ENCODE results near the gene HTRA2. TPM values are rescaled to one million over a fixed set of nuclear protein-coding genes. Genes with fewer than 3 reads are reported as not detected.

The HTRA2 gene
- polyA plus RNA-seq, 6 donors from 2014 or later: 33.0 to 52.0 (median 44.7) TPM

DNA sequence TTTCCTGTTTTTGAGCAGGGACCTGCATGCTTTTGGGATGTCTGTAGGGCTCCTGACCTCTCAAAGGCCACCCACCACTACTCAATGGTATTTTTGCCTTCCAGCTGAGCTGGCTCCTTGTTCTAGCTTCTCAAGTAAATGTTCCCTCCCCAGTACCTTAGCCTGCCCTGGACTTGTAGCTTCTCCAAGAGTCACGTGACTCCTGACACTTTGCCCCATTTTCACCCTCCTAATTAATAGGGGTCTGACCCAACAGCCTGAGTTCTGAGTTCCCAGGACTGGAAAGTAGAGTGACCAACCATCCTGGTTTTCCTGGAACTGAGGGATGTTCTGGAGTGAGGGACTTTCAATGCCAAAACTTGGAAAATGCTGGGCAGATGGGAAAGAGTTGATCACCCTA, 34.3 kb upstream of the HTRA2 start:
- Mint-ChIP-seq H3K9me3 (no peaks in the 10 kb centered on the region), H3K27ac (no peak overlapping the region), H3K36me3 (peaks cover 14 to 32% of the 10 kb centered on the region in 2 donors), H3K27me3 (peaks cover 21 to 32% (median 29%) of the 10 kb centered on the region in 3 donors), H3K4me3 (no peak overlapping the region), H3K4me1 (peaks cover 21 to 30% (median 25%) of the 10 kb centered on the region in 3 donors)
- no peak for ATAC-seq (ENCODE audit: low read depth in 2 of 2)
- no peak for DNase-seq

DNA sequence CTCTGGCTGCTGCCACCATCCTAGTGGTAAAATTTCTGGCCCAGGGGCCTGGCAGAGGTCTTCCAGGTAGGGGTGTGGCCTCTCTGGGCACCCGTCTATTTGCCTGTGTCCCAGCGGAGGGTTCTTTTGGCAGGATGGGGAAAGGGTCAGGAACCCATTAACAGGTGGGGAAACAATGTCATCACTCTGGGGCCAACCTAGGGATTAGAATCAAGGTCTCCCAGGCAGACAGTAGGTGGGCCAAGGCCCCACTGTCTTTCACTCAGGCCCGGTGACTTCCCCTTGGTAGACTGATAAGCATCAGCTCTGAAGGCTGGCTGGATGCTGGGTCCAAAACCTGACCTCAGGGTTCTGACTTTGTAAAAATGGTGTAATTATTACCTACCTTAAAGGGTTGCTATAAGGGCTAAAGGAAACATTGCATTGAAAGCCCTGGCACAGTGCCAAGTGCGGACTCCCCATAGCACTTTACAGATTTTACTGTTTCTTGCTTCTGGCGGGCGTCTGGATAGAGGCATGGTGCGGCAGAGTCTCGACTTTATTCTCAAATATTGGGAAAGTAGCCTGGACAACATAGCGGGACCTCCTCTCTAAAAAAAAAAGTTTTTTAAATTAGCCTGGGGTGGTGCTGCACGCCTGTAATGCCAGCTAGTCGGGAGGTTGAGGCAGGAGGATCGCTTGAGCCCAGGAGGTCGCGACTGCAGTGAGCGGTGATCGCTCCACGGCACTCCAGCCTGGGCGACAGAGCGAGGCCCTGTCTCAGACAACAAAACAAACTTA, 32.5 kb upstream of the HTRA2 start:
- H3K27ac Mint-ChIP-seq: no peak overlapping the region
- peaks cover 22 to 40% (median 33%) of the 10 kb centered on the region in 3 donors for H3K4me1 Mint-ChIP-seq
- no peak for ATAC-seq (ENCODE audit: low read depth in 2 of 2)

DNA sequence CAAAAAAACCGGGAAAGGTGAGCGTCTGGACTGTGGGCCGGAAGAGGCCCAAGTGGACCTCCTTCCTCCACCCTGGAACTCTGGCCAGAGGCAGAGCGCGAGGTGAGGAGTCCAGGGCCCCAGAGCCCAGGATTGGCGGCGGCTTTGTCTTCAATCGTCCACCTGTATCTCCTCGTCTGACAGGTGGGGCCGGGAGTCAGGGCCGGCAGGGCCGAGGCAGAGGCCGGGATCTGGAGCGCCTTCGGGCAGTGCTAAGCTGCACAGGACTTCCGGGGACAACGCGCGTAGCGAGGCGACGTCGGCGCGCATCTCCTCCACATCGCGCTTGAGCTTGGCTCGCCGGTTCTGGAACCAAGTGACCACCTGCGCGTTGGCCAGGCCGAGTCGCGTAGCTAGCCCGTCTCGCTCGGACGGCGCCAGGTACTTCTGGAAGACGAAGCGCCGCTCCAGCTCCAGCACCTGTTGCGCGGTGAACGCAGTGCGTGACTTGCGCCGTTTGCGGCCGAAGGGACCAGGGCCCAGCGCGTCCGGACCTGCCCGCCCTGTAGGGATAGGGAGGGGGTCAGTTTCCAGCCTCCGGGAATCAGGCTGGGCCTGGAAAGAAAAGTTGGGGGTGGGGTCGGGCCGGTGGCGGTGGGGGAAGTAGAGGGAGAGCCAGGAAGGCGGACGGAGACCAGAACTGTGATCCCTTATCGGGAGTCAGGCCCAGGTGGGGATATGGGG, 31.8 kb upstream of the HTRA2 start:
- H3K4me3 Mint-ChIP-seq: peak overlapping the region; percentile 71 to 94 (median 86)
- ATAC-seq (ENCODE audit: low read depth in 2 of 2) (no peak), DNase-seq (no peak)
- H3K27ac Mint-ChIP-seq: peak overlapping the region in 1 of 6 donors; percentile 4
- peaks cover 10 to 13% of the 10 kb centered on the region in 2 donors for H3K36me3 Mint-ChIP-seq
- no peaks in the 10 kb centered on the region for H3K9me3 Mint-ChIP-seq
- H3K4me1 Mint-ChIP-seq: peaks cover 24 to 48% (median 40%) of the 10 kb centered on the region in 3 donors
- peaks cover 38 to 57% (median 48%) of the 10 kb centered on the region in 3 donors for H3K27me3 Mint-ChIP-seq

More for the DNA sequence above, 32.5 kb upstream of the HTRA2 start:
- Mint-ChIP-seq H3K4me3 (peak overlapping the region; percentile 47 to 94 (median 82)), H3K36me3 (peaks cover 13 to 19% of the 10 kb centered on the region in 2 donors), H3K9me3 (no peaks in the 10 kb centered on the region), H3K27me3 (peaks cover 38 to 50% (median 46%) of the 10 kb centered on the region in 3 donors)
- no peak for DNase-seq

DNA sequence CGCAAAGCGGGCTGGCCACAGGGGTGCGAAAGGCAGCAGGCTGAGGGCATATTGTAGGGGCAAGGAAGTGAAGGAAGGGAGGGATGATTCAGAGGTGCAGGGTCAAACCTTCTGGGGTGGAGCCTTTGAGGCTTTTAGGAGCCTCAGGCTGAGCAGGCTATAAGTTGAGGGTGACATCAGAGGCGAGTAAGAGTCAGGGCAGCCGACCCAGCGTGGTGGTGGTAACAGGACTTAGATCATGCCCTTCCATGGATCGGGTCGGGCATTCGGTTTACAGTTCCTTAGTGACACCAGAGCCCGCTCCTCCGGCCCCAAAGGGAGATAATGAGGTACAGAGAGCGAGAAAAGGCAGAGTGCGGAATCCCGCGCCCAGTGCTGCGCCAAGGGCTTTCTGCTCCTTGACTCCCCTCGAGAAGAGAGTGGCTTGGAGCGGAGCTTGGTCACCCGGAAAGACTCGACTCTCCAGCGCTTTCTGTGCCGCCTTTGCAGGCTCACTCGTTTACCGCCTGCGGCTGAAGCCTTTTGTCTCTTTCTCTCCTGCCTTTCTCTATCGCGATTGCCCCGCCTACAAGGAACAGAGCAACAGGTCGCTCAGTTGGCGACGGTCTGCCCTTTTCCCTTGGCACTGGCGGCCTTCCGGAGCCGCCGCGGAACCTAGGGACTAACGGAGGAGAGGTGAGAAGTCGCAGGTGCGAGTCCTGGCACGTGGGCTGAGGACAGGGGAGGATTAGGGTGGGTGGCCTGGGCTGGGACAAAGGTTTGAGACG, 31.1 kb upstream of the HTRA2 start:
- DNase-seq: peak; percentile 14
- peak overlapping the region; percentile 71 to 94 (median 86) for H3K4me3 Mint-ChIP-seq
- peaks cover 24 to 55% (median 47%) of the 10 kb centered on the region in 3 donors for H3K4me1 Mint-ChIP-seq
- H3K27me3 Mint-ChIP-seq: peaks cover 41 to 65% (median 48%) of the 10 kb centered on the region in 3 donors
- peak overlapping the region in 3 of 6 donors; percentile 4 to 71 (median 58) for H3K27ac Mint-ChIP-seq
- H3K9me3 Mint-ChIP-seq: no peaks in the 10 kb centered on the region
- peaks cover 6 to 7% of the 10 kb centered on the region in 2 donors for H3K36me3 Mint-ChIP-seq
- ATAC-seq (ENCODE audit: low read depth in 2 of 2): peak; percentile 22 to 26

GRCh38 chr2:74499267-74499939, 30.3 kb upstream of the HTRA2 start, which contains the start of gene LBX2:
TSS of gene LBX2 (minus strand) at chr2:74499603. CDS start at chr2:74499537, 66 bp downstream.
- peak within 1 kb of the TSS; percentile 71 to 94 (median 86) for H3K4me3 Mint-ChIP-seq
- H3K27me3 Mint-ChIP-seq: peaks cover 47 to 72% (median 55%) of the 10 kb centered on the region in 3 donors
- ATAC-seq (ENCODE audit: low read depth in 2 of 2) (peak; percentile 32 to 35), DNase-seq (no peak)
- H3K27ac Mint-ChIP-seq: peak within 1 kb of the TSS in 3 of 6 donors; percentile 4 to 71 (median 58)
- H3K36me3 Mint-ChIP-seq: peaks cover 3 to 5% of the 10 kb centered on the region in 2 donors
- H3K4me1 Mint-ChIP-seq: peaks cover 31 to 62% (median 54%) of the 10 kb centered on the region in 3 donors
- no peaks in the 10 kb centered on the region for H3K9me3 Mint-ChIP-seq

- Mint-ChIP-seq H3K27ac (no peak overlapping the region), H3K4me1 (peaks cover 37 to 67% (median 61%) of the 10 kb centered on the region in 3 donors), H3K4me3 (peak overlapping the region in 6 of 8 donors; percentile 12 to 71 (median 54)), H3K36me3 (peaks cover 9 to 11% of the 10 kb centered on the region in 2 donors), H3K9me3 (no peaks in the 10 kb centered on the region), H3K27me3 (peaks cover 53 to 78% (median 61%) of the 10 kb centered on the region in 3 donors)
- no peak for DNase-seq
- no peak for ATAC-seq (ENCODE audit: low read depth in 2 of 2)
Observed at GRCh38 chr2:74499940-74500577, 29.7 kb upstream of the HTRA2 start.

- H3K9me3 Mint-ChIP-seq: no peaks in the 10 kb centered on the region
- ATAC-seq (ENCODE audit: low read depth in 2 of 2) (no peak), DNase-seq (no peak)
- H3K27me3 Mint-ChIP-seq: peaks cover 56 to 82% (median 63%) of the 10 kb centered on the region in 3 donors
- no peak overlapping the region for H3K27ac Mint-ChIP-seq
- peaks cover 12 to 16% of the 10 kb centered on the region in 2 donors for H3K36me3 Mint-ChIP-seq
- H3K4me3 Mint-ChIP-seq: peak overlapping the region in 4 of 8 donors; percentile 12 to 55 (median 16)
- peaks cover 37 to 70% (median 62%) of the 10 kb centered on the region in 3 donors for H3K4me1 Mint-ChIP-seq
Observed at GRCh38 chr2:74500578-74500946, 29.2 kb upstream of the HTRA2 start.

DNA sequence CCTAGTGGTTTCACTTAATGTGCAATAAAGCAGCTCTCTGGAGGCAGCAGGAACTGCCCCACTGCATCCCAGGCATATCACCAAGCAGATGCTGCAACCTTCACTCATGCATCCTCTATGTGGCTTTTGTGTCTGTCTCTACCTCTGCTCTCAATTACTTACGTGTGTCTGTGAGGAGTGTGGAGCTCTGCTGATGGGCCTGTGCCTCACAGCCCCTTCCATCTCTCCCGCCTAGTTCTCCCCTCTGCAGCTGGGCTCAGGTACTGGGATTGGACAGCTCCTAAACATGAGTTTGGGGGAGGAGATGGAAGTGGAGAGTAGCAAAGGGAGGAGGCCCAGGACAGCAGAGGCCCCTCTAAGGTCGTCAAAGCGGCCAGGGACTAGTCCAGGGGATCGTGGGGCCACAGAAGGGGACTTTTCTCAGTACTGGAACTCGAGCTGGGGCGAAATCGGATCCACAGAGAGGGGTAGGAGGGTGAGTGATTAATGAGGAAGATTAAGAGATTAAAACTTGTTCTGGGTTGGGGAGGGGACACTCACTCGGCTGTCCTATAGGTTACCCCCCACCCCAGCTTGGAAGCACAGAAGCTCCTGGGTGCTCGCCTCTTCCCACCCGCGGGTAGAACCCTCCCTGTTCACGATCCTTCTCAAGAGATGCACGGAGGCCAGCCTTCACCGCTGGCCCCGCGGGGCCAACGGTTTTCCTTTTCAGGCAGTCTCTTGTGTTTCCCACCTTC, 28.2 kb upstream of the HTRA2 start:
- H3K27me3 Mint-ChIP-seq: peaks cover 56 to 82% (median 63%) of the 10 kb centered on the region in 3 donors
- peak overlapping the region in 7 of 8 donors; percentile 15 to 82 (median 81) for H3K4me3 Mint-ChIP-seq
- H3K4me1 Mint-ChIP-seq: peaks cover 39 to 72% (median 63%) of the 10 kb centered on the region in 3 donors
- H3K36me3 Mint-ChIP-seq: peaks cover 12 to 23% of the 10 kb centered on the region in 2 donors
- ATAC-seq (ENCODE audit: low read depth in 2 of 2) (no peak), DNase-seq (no peak)
- H3K9me3 Mint-ChIP-seq: no peaks in the 10 kb centered on the region
- H3K27ac Mint-ChIP-seq: peak overlapping the region in 2 of 6 donors; percentile 34 to 77

DNA sequence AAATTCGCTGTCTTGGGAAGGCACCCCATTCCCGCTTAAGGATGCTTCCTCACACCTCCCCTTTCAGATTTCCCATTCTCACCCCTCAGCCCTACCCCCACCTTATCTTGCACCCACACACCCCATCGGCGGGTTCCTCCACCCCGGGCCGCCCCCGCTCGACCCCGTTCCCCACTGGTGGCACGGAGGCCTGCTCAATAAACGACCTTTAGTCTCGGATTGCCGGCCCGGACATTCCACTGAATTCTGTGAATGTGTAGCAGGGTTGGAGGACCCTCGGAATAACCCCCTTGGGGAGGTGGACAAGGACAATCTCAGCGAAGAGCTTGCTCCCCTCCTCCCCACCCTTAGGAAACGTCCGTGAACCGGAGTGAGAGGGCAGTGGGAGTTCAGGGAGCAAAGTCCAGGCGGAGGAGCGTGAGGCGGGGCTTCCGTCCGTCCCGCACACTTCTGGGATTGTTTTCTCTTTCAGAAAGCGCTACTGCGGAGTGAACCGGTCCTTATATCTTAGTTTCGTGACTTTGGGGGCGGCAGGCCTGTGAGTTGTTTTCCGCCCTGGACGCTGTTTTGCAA, 27.5 kb upstream of the HTRA2 start:
- H3K9me3 Mint-ChIP-seq: no peaks in the 10 kb centered on the region
- no peak for DNase-seq
- H3K27me3 Mint-ChIP-seq: peaks cover 56 to 82% (median 63%) of the 10 kb centered on the region in 3 donors
- H3K27ac Mint-ChIP-seq: peak overlapping the region in 1 of 6 donors; percentile 39
- ATAC-seq (ENCODE audit: low read depth in 2 of 2): no peak
- peak overlapping the region; percentile 63 to 88 (median 81) for H3K4me3 Mint-ChIP-seq
- peaks cover 12 to 26% of the 10 kb centered on the region in 2 donors for H3K36me3 Mint-ChIP-seq
- peaks cover 47 to 79% (median 69%) of the 10 kb centered on the region in 3 donors for H3K4me1 Mint-ChIP-seq

DNA sequence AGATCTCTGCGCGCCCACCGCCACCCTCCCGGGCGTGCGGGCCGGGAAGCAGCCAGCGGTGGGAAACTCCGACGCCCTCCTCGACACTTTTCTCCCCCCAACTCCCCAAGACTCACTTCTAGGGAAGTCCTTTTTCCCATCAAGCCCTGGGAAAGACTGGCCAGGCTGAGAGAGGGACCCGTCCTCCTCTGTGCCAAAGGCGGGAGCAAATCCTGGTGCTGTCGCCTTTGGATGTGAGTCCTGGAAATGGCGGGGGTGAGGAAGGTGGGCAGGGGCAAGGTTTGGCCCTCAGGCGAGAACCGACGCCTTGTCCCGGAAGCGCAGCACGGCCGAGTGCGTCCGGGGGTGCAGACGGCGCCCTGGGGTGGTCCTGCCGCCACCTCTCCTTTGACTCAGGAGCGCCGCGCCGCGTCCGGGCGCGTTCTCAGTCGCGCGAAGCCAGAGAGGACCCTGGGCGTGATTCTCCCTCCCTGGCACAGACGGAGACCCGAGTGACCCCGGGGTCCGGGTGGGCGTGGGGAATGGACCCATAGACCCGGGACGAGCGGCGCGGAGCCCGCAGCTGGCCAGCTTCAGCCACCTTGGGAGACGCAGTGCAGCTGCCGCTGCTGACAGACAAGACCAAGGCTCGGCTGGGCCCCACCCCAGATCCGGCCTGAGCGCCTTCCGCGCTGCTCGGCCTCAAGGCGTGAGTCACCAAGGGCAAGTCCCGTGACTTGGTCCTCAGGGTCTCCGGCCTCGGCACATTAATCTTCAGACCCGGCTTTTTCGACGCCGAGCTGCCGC, 26.8 kb upstream of the HTRA2 start:
- no peak overlapping the region for H3K27ac Mint-ChIP-seq
- H3K9me3 Mint-ChIP-seq: peaks cover 0 to 2% (median 0%) of the 10 kb centered on the region in 7 donors
- peak overlapping the region; percentile 63 to 88 (median 81) for H3K4me3 Mint-ChIP-seq
- ATAC-seq (ENCODE audit: low read depth in 2 of 2) (no peak), DNase-seq (peak; percentile 24)
- H3K4me1 Mint-ChIP-seq: peaks cover 45 to 76% (median 71%) of the 10 kb centered on the region in 3 donors
- peaks cover 12 to 26% of the 10 kb centered on the region in 2 donors for H3K36me3 Mint-ChIP-seq
- H3K27me3 Mint-ChIP-seq: peaks cover 56 to 75% (median 57%) of the 10 kb centered on the region in 3 donors
